SKM-1 treated with dmso at 0.1 percent for 144 hours (cell line): ENCODE measurements around the gene UST.
"Not testable (repeated sequence)": the region's sequence is repeated elsewhere in the genome, so short reads cannot be mapped to it uniquely, and the experiment has no call there.

Experiments
- DNase-seq: peaks from one replicate; lab custom pipeline; 2025; ENCODE audit not compliant: unreplicated experiment; lab: John Stamatoyannopoulos, UW

The UST gene

DNA sequence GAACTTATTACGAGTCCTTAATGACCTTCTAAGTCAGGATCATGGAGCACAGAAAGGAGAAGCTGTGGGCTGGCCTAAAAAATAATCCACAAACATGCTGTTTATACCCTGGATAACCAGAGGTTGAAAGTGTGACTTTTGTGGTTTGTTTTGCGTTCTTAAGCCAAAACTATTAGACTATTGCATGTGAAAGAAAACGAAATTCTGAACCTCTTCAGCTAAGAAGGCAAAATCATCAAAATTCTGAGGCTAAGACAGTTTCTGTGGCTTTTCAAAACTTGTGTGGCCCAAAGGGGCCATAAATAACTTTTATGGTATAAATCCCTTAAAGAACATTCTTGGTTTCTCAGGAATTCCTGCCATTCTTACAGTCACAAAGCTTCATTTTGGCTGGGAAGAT lies 251.0 kb downstream of the UST start:
- no peak for DNase-seq

DNA sequence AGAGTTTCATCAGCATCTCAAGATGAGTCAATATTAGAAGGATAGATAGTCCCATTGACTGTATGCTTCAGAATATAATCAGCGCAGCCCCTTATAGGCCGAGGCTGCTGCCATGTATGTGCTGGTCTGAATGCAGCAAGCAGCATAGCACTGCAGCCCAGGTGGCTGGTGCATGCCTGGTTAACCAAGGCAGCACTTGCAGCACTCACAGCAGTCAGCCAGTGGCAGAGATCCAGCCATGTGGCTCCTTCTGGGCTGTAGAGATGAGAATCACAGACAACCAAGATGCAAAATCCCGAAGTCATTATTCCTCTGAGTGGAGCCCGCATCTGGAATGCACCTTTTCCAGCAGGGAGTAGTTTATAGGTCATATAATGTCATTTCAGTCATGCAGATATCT lies 251.9 kb downstream of the UST start:
- no peak for DNase-seq

DNA sequence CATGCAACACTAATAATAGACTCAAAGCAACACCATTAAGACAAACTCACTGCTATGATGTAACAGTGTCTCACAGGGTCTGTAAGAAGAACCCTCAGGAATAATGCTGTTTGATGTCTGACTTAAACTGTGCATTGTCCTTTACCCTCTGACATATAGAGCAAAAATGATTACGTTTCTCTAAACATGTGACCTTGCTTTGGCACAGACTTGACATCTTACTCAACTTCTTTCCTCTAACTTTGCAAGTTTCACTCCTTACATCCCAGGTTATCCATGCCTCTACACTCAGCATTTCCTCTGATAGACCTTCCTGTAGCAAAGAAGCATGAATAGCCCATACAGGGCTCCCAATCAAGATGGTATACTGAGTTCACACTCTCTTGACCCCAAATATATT lies 252.7 kb downstream of the UST start:
- DNase-seq = no peak

DNA sequence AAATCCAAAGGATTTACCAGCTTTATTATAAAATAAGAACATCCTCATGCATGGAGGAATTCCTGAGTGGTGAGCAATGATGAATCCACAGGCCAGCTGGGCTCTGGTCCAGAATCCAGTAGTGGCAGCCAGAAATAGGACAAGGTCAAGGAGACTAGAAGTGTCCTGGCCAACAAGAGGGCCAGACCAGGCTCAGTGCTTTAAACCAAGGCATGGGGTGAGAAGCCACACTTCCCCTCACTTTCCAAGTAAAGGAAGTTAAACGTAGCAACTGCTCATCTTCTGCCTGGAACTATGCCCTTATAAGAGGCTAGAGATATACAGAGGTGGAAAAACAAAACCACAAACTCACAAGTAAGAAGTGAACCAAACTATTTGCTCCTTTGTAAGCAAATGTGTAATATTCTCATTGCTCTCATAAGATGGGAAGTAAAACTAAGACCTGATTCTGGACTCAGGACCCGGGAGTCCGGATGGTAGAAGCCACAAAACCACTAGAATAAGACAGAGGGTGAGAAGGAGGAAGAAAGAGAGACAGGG lies 253.2 kb downstream of the UST start:
- DNase-seq = peak; percentile 78

DNA sequence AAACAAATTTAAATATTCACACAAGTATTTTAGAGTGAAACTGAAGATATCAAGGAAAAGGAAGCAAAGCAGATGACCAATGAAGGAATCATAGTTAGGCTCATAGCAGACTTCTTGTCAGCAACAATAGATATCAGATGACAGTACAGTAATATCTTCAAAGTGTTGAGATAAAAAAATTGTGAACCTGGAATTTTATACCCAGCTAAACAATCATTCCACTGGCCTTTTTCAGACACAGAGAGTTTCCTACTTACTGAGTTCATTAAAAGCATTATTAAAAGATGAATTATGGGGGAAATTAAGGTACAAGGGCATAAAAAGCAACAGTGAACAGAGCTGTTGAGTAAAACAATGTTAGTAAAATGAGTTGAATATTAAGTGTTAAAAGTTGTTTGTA lies 254.6 kb downstream of the UST start:
- no peak for DNase-seq

DNA sequence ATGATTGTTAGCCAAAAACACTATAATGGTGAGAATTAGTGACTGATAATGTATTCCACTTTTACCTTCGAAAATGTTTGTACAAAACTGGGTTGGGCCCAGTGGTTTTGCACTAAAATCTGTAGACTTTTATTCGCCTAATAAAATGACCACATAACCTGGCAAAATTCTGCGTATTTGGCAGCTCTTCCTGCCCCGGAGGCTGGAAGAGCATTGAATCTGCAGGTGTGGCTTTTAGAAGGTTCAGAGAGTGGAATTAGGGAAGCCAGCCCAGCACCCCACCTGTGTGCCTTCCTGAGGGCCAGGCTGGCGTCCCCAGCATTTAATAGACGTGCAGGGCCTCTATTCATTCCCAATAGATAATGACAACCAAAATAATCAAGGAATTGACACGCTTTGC lies 256.7 kb downstream of the UST start:
- no peak for DNase-seq

DNA sequence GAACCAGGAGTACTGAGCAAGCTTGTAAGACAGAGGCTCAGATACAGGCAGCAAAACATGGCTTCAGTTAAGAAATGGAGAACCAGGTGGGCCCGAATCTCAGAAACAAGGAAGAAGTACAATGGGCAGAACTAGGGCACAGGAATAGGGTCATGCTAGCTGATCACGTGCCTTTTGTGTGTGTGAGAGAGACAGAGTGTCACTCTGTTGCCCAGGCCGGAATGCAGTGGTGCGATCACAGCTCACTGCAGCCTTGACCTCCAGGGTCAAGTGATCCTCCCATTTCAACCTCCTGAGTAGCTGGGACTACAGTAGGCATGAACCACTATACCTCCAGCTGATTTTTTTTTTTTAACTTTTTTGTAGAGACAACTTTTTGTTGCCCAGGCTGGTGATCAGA lies 257.8 kb downstream of the UST start:
- no peak for DNase-seq

DNA sequence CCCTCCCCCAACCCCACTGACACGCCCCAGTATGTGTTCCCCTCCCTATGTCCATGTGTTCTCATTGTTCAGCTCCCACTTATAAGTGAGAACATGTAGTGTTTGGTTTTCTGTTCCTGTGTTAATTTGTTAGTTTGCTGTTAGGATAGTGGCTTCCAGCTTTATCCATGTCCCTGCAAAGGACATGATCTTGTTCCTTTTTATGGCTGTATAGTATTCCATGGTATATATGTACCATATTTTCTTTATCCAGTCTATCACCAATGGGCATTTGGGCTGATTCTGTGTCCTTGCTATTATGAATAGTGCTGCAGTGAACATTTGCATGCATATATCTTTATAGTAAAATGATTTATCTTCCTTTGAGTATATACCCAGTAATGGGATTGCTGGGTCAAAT lies 259.4 kb downstream of the UST start:
- not testable (repeated sequence) for DNase-seq

DNA sequence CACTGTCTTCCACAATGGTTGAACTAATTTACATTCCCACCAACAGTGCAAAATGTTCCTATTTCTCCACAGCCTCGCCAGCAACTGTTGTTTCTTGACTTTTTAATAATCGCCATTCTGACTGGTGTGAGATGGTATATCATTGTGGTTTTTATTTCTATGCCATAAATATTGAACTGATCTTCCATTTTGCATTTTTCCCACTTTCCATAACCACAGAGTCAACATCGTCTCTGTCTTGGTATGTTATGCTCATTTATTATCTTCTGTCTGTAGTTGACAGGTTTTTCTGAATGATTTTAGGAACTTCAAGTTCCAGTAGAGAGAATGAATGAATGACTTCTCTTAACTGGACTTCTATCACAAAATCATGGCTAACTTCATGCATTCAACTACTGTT lies 259.8 kb downstream of the UST start:
- no peak for DNase-seq

DNA sequence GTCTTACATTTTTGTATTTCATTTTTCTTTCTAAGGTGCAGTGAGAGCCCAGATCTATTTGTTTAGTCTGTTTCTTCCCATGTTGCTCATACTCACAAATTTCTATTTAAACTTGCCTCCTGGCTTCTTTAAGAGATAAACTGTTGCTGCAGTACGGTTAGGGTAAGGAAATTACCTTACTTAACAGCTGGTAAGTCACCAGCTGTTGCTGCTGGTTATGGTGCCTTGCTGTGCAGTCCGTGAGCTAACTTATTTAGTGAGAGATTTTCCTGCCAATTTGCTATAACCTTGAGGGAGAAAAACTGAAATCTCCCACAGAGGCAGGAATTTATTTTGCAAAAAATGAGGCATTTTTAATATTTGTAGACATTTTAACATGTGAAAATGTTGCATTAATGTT lies 261.0 kb downstream of the UST start:
- DNase-seq = no peak

DNA sequence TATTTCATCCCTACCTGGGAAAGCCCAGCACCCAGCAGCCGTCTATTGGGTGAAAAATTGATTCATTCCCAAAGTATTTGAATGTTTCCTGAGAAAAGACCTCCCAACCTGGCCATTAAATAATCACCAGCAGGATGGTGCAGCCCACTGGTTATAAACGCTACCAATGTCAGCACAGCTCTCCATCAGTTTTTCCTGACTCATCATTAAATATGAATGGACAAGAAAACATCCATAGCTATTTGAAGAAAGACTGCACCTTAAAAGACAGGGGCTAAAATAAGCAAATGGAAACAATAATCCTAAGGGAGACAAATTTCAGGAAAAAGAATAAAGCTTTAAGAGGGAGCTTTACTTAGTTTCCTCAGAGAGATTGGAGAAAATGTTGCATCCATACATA lies 261.9 kb downstream of the UST start:
- DNase-seq = no peak

DNA sequence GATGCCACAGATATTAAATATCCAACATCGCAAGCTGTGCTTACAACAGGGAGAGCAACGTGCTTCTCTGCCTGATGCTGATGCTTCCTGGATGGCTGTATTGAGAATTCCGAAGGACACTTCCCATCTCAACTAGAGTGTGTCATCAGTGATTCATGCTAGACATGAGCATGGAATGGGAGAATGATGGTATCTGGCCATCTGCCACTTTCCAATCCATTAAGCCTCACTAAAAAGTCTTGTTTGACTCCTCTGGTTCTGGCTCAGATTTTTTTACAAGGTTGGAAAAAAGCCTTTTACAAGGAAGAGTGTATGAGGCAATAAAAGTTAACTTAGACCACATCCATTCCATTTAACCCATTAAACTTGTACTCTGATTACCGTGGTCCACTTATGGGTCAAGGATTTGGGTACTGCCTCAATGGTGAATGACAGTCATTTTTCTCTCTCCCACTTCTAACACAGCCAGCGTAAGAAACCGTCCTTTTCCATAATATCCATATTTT lies 265.3 kb downstream of the UST start:
- no peak for DNase-seq

DNA sequence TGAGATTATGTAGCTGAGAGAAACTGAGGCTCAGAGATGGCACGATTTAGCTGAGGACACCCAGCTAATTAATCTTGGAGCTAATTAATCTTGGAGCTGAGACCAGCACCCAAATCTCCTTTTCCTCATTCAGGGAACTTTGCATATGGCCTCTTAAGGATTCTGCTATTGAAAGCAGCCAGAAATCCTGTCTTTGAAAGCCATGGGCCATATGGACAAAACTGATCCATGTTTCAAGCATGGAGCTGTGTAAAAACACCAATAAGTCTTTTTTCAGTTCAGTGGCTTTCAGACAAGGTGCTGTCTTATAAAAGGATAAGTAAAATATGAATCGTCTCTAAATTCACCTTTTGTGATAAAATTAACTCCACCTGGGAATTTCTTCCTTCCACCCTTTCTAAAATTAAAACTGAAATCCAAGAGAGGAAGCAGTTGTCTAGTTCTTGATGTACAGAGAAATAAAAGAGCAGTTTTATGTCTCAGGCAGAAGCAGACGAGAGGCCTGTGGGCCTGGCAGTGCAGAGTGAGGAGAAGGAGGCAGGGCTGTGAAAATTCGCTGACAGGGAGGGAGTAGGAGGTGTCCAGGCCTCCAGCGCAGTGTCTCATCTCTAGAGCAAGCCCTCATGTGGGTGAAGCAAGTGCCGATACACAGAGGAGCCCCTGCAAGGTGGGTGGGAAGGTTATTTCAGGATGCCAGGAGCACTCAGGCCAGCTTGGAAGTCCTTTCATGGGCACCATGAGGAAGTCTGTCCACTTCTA lies 266.9 kb downstream of the UST start:
- DNase-seq = no peak

DNA sequence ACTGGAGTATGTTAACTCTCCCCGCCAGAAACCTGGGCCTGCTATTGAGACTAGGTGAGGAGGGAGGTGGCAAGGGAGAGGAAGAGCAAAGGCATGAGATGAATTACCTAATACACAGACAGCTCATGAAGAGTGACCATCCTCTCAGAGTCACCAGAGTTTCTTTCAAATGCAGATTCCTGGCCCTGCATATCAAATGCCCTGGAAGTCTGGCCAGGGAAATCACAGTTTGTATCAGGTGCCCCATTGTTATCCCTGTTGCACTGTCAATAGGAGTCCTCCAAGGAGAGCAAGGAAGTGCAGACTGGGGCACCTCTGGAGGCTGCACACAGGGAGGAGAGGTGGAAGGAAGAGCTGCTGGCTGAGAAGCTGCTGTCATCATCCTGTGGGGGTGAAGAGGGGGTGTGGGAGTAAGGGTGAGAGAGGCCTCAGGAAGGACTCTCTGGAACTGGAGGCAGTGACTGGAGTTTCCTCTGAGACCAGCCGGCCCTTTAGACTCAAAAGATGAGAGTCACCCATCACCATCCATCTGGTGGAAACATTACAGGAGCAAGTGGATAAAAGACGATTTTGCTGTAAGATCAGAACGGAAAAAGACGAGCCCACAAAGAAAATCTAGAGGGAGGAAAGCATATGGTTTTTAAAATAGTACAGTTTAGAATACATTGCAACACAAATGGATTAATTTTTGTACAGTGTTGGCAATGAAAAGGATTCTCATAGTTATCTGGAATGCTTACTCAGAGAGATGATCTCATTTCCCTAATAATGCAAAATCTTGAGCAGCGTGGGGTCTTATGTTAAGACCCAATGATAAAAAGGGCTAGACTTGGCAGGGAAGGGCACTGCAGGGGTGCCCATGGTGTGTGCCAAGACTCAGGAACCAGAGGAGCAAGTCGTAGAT lies 268.1 kb downstream of the UST start:
- DNase-seq = no peak

DNA sequence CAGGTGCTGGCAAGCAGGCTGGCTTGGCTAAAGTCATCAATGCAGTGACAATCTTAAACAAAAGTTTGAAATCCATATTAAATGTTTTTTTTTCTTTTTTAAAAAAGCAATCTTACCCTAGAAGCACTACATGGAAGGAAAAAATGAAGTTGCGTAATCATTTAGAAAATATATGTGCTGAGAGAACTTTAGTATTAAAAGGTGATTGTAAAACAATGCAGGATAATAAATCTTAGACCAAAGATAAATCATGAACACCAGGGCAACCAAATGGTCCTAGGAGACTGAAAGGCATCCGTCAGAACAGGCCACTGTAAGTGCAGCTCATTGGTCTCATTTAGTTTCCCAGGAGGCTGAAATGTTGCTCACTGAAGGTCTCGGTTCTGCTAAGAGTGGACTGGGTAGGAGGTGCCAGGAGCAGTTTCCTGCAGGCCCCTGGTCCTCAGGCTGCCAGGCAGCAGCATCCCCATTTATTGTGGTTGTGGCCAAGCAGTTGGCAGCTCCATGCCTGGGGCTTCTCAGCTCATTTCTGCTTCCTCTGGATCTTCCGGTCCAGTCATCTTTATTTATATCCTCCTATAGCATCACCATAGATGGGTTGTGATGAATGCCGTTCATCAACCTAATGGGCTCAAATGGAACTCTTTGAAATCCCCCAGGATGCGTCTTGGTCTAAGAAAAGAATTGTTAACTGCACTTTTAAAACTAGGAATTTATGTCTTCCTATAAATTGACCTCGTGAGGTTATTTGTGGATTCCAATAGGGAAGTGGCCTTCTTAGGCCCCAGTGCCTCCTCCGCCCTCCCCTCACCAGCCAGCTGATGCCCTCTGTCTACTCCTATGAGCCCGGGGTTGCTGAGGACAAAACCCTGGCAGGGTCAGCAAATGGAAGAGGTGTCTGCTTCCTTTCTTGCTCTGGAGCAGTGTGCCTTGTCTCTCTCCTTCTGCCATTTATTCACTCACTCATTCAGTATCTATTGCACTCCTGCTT lies 269.0 kb downstream of the UST start:
- no peak for DNase-seq

DNA sequence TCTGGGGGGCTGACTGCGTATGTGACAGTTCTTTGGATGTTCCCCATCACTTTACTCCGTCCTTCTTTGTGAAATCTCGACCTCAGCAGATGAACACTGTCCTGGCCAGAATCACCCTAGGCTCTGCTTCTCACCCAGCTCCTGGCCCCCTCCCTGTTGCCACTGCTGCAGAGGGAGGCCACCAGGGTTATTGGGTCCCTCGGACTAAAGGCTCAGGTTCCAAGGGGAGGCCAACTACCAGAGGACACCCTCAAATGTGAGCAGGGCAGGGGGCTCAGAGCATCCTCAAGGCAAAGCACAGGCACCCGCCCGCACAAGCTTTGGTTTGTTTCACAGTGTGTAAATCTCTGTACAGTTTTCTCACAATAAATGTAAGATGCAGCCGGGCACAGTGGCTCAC lies 269.9 kb downstream of the UST start:
- no peak for DNase-seq

DNA sequence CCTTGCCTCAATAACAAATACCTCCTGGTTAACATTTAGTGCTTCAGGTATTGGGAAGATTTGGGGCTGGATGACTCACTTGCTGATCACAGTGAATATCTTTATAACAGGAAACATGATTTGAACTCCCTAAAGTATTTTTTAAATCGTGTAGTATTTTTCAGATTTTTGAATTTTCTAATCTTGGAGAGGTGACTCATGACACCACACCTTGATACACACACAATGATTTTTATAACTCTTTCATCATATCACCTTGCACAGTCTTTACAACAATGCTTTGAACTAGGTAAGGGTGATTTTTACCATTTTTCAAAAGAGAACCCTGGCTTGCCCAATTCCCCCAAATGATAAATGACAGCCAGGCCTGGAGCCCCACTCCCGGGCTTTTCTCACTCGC lies 273.5 kb downstream of the UST start:
- DNase-seq = no peak

DNA sequence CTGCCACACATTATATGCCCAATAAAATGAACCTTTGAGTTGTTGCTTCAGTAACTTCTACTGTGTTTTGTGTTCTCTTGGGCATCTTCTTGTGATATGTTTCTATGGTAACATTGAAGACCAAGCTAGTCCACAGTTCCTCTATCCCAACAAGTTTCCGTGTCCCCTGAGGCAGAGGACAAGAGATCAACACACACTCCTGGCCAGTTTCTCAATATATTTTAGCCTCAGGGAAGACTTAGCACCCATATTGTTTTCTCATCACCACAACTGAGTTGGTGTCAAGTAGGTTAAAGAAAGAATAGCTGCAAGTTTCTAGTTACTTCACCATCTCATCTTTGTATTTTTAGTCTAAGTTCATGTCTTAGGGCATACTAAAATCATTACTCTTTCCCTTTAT lies 277.5 kb downstream of the UST start:
- DNase-seq = no peak

DNA sequence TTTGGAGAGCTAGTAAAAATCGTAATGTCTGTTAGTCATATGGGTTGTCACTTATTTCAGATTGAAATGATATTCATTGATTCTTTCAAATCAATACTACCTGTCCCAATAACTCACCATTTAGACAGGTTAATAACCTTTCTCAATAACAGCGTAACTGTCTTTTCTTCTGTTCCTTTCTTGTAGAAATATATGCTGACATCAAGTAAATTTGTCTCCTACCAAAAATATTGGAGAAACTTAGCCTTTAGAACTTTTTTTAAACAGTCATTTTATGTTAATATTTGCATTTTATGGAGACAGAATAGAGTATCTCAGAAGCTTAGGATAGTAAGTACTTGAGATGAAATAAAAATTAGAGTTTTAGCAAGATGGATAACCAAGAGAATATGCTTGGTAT lies 278.2 kb downstream of the UST start:
- no peak for DNase-seq

DNA sequence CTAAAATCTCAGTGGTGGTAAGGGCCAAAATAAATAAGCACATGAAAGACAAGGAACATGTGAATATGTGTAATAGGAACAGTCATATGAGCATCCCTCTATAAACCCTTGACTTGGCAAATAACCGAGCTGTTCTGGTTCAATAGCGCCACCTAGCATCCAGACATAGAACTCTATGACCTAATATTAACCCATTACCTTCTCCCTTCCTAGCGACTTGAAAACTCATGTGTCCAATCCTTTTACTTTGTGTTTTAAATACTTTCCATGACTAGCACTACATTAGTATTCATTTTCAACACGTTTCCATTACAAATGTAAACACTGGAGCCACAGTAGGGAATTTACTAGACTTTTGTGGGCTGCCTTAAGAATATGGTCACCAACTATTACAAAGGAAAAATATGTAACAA lies 279.7 kb downstream of the UST start:
- DNase-seq = peak; percentile 34

DNA sequence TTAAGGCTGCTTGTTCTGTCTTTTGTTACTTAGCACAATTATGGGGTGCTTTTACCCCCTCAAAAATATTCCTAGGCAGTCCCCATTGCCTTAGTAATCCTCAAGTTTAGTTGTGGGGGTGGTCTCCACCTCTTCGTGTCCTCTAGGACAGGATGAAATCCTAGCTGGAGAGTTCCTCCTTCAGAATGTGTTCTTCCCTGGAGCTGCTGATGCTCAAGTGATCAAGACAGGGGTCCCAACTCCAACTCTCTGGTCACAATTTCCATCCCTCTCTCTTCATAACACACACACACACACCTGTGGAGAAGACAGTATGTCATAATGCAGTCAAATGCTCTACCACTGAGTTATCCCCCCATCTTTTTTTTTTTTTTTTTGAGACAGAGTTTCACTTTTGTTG lies 280.7 kb downstream of the UST start:
- DNase-seq = no peak
